GM18505 (cell line): ENCODE data around the gene CDV3.

Experiments used
- ATAC-seq: cut with Tn5 transposase; IDR thresholded peaks from one replicate; pipeline ENCODE4 v1.9.1; 2021; ENCODE audit not compliant: unreplicated experiment
- POLR2A ChIP-seq: IDR thresholded peaks from 4 replicates; pipeline ENCODE4 v1.6.1; 2011; ENCODE audit warnings: borderline replicate concordance; ENCODE audit not compliant: insufficient read depth, insufficient read length; ENCODE audit errors: extremely low read depth

CDV3 gene

DNA sequence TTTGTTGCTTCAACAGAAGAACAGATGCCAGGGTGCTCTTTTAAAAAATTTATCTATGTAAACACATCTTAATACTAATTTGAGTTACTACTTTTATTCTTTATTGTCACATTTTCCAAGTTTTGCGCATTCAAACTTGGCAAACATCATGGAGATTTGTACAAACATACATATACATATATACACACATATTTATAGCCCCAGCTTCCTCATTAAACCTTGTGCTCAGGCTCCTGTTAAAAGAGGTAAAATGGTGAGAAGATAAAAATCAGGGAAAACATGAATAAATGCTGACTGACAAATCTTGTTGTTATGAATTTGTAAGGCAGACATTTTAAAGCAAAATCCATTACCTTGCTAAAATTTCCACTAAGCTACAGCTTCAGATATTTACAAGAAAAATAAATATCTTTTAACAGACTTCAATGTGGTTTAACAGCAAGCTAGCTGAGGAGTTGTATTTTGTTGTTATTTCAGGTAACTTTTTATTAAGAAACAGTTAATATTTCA, 27.1 kb downstream of the CDV3 start:
- no peak for ATAC-seq
- no peak for TF ChIP-seq POLR2A

DNA sequence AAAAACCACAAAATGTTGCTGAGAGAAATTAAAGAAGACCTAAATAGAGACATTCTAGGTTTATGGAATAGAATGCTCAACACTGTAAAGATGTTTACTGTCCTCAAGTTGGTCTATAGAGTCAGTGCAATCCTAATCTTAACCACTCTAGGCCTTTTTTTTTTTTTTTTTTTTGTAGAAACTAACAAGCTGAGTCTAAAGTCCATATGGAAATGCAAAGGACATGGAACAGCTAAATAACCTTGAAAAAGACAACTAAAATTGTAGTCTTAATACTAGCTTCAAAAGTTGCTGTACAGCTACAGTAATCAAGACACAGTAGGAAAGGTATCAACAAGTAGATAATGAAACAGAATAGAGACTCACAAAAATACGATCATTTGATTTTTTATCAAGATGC, 32.9 kb downstream of the CDV3 start:
- no peak for TF ChIP-seq POLR2A
- no peak for ATAC-seq

GRCh38 chr3:133606902-133607301, 33.4 kb downstream of the CDV3 start:
- TF ChIP-seq POLR2A, result no peak
- no peak for ATAC-seq

- TF ChIP-seq POLR2A, result no peak
- no peak for ATAC-seq
Observed at GRCh38 chr3:133607816-133608215, 34.3 kb downstream of the CDV3 start.

GRCh38 chr3:133608388-133608787, 34.9 kb downstream of the CDV3 start:
- ATAC-seq, result no peak
- no peak for TF ChIP-seq POLR2A

DNA sequence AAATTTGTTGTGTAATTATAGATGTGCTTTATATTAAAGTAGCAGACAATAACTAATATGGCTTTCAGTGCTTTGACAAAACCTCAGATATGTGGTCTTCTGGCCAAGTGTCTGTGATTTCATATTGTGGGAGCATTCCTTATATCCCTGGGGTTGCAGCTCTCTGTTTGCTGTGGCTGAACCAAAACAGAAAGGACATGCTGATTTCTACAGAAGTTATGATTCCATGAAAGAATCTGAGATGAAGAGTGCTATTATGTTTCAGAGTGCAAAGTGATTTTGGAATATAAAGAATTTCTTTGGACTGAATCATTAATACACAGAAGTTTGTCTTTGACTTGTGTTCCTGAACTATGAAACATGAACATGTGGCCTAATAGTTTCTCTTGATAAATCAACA, 36.5 kb downstream of the CDV3 start:
- TF ChIP-seq POLR2A, result no peak
- ATAC-seq, result no peak

- TF ChIP-seq POLR2A, result no peak
- no peak for ATAC-seq
Observed at GRCh38 chr3:133611534-133611933, 38.0 kb downstream of the CDV3 start.

DNA sequence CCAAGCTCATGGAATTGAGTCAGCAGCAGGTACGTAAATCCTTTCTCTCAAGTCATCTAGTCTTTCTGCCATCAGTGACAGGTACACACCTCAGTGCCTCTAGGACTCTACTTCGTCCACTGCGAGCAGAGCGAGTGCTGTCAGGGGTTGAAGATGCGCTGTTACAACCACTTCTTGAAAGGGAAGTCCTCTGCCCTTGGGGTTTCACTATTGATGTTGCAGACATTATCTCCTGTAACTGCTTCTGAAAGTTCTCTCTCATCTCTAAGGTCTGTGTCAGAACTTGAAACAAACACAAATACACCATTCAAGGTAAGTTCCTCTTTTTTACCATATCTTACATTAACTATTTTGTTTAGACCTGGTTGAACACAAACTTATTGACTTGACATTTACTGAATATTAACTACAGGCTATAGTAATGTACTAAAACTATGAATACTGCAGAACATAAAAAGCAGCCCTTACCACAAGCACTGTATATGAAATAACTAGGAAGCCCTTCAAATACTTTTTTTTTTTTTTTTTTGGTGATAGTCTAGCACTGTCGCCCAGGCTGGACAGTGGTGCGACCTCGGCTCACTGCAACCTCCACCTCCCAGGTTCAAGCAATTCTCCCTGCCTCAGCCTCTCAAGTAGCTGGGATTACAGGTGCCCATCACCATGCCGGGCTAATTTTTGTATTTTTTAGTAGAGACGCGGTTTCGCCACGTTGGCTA, 46.7 kb downstream of the CDV3 start:
- ATAC-seq, result peak; percentile 98
- no peak for TF ChIP-seq POLR2A

DNA sequence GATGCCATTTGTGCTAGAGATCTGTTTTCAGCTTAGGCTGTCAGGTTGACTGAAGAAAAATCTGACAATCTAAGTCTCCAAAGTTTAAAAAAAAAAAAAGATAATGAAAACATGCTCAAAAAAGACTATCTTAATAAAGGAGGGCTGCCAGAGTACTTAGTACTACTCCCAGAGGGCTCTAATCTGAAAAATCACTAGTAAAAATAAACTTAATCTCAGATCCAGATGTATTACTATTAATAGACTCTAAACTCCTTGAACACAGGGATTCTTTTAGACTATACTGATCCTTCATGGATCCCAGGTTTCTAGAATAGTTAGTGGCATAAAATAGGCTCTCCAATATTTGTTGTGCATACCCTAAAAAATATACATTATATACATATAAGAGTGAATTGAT, 54.3 kb downstream of the CDV3 start:
- no peak for ATAC-seq
- TF ChIP-seq POLR2A, result no peak

DNA sequence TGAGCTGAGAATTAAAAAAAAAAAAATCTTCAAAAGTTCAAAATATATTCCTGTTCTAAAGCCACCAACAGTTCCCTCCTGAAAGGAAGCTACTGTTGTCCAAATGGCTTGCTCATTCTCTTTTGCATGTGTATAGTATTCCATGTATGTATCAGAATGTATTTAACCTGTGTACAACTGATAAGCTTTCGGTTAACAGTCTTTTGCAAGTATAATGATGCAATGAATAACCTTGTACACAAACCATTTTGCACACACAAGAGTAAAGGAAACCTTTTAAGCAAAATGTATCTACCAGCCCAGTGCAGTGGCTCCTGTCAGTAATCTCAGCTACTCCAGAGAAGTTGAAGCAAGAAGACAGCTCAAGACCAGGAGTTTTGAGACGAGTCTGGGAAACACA, 55.7 kb downstream of the CDV3 start:
- TF ChIP-seq POLR2A, result no peak
- no peak for ATAC-seq

DNA sequence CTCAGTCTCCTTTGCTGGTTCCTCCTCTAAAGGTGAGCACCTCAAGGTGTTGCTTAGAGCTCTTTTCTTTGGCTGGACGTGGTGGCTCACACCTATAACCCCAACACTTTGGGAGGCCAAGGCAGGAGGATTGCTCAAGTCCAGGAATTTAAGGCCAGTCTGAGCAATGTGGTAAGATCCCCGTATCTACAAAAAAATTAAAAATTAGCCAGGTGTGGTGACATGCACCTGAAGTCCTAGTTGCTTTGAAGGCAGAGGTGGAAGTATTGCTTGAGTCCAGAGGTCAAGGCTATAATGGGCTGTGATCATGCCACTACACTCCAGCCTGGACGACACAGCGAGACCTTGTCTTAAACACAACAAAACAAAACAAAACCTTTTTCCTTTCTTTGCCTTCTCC, 60.0 kb downstream of the CDV3 start:
- no peak for ATAC-seq
- TF ChIP-seq POLR2A, result no peak
